Central memory CD8-positive, alpha-beta T cell (primary cell): ENCODE measurements around the gene POLL.

ENCODE experiments used
- ATAC-seq: fragments of 150-1000 bp; cut with Tn5 transposase; replicated peaks from 2 replicates; pipeline ENCODE4 v1.10.0; 2022; ENCODE audit warnings: mild to moderate bottlenecking, moderate FRiP score, moderate number of reproducible peaks; ENCODE audit not compliant: poor library complexity, severe bottlenecking; ENCODE audit errors: extremely low read depth
- DNase-seq, 2 donors: peaks; one replicate each; pipeline ENCODE4 v3.0.0; 2021; ENCODE audit warnings: low spot score in 2 of 2
- H3K27ac Mint-ChIP-seq: one replicate; pipeline ENCODE4 v1.8.0; 2022; ENCODE audit warnings: low read depth, mild to moderate bottlenecking, moderate library complexity, mixed read lengths
- H3K27me3 Mint-ChIP-seq: one replicate; pipeline ENCODE4 v1.8.0; 2022; ENCODE audit warnings: mixed read lengths
- H3K36me3 Mint-ChIP-seq: one replicate; pipeline ENCODE4 v1.8.0; 2022; ENCODE audit warnings: mild to moderate bottlenecking, moderate library complexity, mixed read lengths; ENCODE audit not compliant: insufficient read depth
- H3K4me1 Mint-ChIP-seq: one replicate; pipeline ENCODE4 v1.8.0; 2022; ENCODE audit warnings: mixed read lengths
- H3K4me3 Mint-ChIP-seq: one replicate; pipeline ENCODE4 v1.8.0; 2022; ENCODE audit warnings: mild to moderate bottlenecking, moderate library complexity, mixed read lengths
- H3K9me3 Mint-ChIP-seq: one replicate; pipeline ENCODE4 v1.8.0; 2022; ENCODE audit warnings: mixed read lengths

POLL gene

DNA sequence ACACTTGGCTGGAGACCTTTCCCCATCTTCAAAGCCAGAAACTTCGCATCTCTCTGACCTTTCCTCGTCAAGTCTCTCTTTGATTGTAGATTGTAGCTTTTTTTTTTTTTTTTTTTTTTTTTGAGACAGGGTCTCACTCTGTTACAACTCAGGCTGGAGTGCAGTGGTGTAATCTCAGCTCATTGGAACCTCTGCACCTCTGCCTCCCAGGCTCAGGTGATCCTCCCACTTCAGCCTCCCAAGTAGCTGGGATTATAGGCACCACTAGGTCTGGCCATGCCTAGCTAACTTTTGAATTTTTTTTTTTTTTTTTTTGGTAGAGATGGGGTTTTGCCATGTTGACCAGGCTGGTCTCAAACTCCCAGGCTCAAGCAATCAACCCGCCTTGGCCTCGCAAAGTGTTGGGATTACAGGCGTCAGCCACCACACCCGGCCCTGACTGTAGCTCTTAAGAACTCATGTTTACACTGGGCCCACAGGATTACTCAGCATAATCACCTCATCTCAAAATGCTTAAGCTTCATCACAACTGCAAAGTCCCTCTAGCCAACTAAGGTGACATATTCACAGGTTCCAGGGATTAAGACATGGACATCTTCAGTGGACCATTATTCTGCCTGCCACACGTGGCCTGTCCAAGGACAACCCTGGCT, 11.7 kb downstream of the POLL start:
- DNase-seq, result no peak
- Mint-ChIP-seq H3K27me3 (no peaks in the 10 kb centered on the region), H3K4me3 (no peak overlapping the region), H3K4me1 (no peaks in the 10 kb centered on the region), H3K9me3 (no peaks in the 10 kb centered on the region), H3K27ac (no peak overlapping the region), H3K36me3 (no peaks in the 10 kb centered on the region)
- ATAC-seq, result no peak

DNA sequence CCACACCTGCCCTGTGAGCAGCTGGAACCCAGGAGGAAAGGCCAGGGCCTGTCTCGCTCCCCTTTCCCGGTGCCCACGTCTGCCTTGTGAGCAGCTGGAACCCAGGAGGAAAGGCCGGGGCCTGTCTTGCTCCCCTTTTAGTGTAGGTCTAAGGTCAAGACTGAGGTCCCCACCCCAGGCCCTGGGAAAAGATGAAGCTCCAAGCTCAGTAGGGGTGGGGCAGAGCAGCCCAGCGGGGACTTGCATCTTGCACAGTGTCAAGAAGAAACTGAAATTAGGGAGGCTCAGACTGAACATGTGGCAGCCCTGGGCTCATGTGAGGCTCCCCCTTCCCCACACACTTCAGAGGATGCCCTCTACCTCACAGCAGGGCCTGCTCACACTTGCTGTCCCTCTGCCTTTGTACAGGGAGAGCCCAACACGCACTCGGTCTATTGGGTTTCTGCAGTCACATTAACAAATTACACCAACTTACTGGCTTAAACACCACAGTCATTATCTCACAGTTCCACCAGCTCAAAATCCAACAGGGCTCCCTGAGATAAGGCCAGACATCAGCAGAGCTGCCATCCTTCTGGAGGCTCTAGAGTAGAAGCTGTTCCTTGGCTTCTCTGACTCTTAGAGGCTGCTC, 12.4 kb downstream of the POLL start:
- no peaks in the 10 kb centered on the region for H3K9me3 Mint-ChIP-seq

DNA sequence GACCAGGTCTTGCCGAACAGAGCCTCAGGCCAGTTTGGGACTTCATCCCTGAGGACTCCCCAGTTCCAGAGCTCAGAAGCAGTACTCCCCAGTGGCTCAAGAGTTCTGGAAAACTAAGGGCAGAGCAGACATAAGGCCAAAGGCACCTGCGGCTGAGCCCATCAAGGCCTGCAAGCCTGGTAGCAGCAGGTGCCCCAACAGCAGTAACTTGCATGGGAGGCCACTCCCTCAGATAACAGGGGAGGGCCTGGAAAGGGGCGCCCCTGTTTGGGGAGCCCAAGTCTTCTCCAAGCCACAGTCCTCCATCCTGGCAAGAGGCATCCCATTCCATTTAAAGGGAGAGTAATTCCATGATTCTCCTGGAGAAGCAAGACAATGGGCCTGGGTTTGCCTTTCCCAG, 13.0 kb downstream of the POLL start:
- Mint-ChIP-seq H3K4me3 (no peak overlapping the region), H3K9me3 (no peaks in the 10 kb centered on the region), H3K27me3 (peaks cover under 1% of the 10 kb centered on the region), H3K27ac (no peak overlapping the region), H3K4me1 (peaks cover 5% of the 10 kb centered on the region), H3K36me3 (peaks cover 2% of the 10 kb centered on the region)
- DNase-seq (no peak), ATAC-seq (no peak)

More for the DNA sequence above, 12.4 kb downstream of the POLL start:
- no peak for DNase-seq
- peaks cover 2% of the 10 kb centered on the region for H3K4me1 Mint-ChIP-seq
- no peak overlapping the region for H3K4me3 Mint-ChIP-seq
- ATAC-seq, result no peak
- no peaks in the 10 kb centered on the region for H3K27me3 Mint-ChIP-seq
- no peak overlapping the region for H3K27ac Mint-ChIP-seq
- H3K36me3 Mint-ChIP-seq, result peaks cover 1% of the 10 kb centered on the region

DNA sequence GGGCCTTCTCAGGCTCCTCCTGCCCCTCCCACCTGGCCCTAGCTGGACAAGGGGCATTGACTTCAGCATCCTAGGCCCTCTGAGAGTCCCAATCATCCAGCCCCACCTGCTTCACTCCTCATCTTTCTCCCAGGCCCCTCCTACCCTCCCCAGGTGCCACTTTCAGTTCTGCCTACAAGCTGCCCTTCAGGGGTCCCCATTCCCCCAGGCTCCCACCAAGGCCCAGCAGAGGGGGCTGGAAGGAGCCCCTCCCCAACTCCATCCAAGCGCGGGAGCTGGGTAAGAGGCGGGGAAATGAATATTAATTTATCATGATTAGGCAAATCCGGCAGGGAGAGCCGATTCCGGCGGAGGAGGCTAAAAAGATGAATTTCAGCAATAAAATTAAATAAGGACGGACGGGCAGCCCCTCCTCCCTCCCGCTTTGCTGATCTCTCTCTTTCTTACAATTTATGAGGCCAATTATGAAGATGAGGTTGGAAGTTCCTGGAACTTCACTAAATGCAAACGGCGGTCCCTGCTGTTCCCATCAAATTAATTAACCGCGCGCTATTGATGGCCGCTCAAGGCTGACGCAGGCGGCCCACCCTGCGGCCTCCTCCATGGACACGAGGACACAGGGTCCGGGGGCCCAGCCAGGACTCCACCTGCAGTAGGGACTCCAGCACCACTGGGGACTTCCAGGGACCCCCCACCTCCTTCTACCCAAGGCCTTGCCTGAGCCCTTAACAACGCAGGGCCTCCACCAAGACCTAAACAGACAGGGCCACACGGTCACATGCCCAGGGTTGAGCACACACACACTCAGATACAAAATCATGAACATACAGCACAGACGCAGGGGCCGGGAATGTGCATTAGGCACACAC, 13.9 kb downstream of the POLL start:
- DNase-seq (no peak), ATAC-seq (no peak)
- Mint-ChIP-seq H3K4me3 (no peak overlapping the region), H3K36me3 (peaks cover 3% of the 10 kb centered on the region), H3K27me3 (peaks cover 10% of the 10 kb centered on the region), H3K4me1 (peaks cover 11% of the 10 kb centered on the region), H3K27ac (peak overlapping the region; percentile 64), H3K9me3 (no peaks in the 10 kb centered on the region)

DNA sequence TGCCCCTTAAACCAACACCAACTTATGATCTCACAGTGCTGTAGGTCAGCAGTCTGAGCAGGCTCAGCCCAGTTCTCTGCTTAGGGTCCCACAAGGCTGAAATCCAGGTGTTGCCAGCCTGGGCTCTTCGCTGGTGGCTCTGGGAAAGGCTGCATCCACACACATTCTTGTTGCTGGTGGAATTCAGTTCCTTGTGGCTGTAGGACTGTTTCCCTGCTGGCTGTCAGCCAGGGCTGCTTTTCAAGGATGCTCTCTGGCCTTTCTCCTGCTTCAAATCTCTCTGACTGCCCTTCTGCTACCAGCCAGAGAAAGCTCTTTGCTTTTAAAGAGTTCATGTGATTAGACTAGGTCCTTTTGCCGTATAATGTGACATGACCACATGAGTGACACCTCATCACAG, 15.3 kb downstream of the POLL start:
- no peak for ATAC-seq
- H3K9me3 Mint-ChIP-seq, result no peaks in the 10 kb centered on the region
- DNase-seq, result no peak
- H3K27me3 Mint-ChIP-seq, result peaks cover 24% of the 10 kb centered on the region
- H3K4me1 Mint-ChIP-seq, result peaks cover 11% of the 10 kb centered on the region
- H3K36me3 Mint-ChIP-seq, result peaks cover 3% of the 10 kb centered on the region
- no peak overlapping the region for H3K27ac Mint-ChIP-seq
- no peak overlapping the region for H3K4me3 Mint-ChIP-seq

DNA sequence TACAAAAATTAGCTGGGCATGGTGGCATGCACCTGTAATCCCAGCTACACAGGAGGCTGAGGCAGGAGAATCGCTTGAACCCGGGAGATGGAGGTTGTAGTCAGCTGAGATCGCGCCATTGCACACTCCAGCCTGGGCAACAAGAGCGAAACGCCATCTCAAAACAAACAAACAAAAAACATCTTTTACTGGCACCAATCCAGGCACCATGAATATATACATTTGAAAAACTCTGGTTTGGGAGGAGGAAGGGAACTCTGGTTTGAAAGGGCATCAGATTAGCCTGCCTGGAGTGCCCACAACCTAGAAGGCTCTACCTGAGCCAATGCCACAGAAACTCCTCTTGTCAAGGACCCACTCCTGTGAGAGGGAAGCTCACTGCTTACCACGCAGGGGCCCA, 15.9 kb downstream of the POLL start:
- no peak for ATAC-seq
- H3K27me3 Mint-ChIP-seq, result peaks cover 30% of the 10 kb centered on the region
- H3K4me3 Mint-ChIP-seq, result no peak overlapping the region
- no peaks in the 10 kb centered on the region for H3K9me3 Mint-ChIP-seq
- peaks cover 3% of the 10 kb centered on the region for H3K36me3 Mint-ChIP-seq
- H3K27ac Mint-ChIP-seq, result no peak overlapping the region
- peaks cover 11% of the 10 kb centered on the region for H3K4me1 Mint-ChIP-seq
- no peak for DNase-seq

DNA sequence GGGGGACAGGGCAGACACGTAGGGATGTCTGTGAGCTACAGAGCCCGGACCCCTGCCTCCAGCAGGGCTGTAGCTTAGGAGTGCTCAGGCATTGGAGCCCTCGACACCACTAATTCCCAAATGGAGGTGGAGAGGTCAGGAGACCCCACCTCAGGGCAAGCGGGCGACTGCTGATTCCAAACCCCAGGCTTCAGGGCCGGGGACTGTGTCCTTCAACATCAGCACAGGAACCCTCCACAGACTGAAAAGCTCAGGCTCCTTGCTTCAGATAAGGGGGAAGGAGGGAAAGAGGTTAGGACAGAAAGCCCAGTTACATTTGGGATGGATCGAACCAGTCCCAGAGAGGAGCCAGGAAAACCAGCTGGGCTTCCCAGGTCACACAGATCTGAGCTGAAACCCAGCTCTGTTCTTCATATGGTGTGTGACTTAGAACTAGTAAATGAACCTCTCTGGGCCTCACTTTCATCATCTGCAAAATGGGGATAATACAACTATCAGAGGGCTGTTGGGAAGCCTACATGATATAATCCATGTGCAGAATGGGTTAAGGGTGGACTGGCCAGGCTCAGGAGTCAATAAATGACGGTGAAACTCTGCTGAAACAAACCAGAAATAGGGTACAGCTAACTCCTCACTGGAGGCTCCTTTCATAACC, 16.7 kb downstream of the POLL start:
- ATAC-seq (no peak), DNase-seq (no peak)
- Mint-ChIP-seq H3K36me3 (peaks cover 3% of the 10 kb centered on the region), H3K4me3 (no peak overlapping the region), H3K27ac (no peak overlapping the region), H3K27me3 (peaks cover 38% of the 10 kb centered on the region), H3K4me1 (peaks cover 11% of the 10 kb centered on the region), H3K9me3 (no peaks in the 10 kb centered on the region)

DNA sequence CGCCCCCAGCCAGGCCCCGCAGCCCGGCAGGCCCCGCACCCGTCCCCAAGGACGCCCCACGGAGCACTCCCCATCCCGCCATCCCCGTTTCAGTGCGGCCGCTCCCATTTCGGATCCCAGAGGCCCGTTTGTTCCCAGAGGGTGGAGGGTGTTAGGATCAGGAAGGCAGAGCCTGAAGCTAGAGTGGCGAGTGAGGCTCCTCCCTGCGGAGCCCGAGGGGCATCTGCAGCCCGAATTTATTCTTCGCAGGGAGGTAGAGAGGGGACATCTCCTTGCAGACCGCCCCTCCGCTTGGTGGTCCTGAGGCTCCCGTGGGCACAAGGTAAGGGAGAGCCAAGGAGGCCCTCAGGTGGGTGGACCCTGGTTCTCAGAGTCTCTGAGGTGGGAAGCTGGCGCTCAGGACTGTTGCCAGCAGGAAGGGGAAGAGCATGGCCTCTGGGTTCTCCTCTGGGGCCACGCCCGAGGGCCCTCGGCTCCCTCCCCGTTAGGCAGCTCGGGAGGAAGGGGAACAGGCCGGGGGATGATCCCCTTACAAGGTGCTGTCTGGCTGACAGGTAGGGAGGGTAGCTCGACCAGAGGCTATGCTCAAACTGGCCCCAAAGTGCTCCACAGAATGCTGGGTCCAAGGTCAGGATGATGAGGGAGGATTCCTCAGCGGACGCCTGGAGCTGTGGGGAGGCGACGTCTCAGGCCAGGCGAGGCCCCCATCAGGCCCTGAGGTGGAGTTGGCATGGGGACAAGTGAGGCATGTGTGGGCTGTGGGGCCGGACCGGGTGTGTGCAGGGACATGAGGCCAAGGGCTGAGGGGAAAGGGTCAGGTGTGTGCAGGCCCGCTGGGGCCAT, 17.4 kb downstream of the POLL start:
- H3K27me3 Mint-ChIP-seq, result peaks cover 45% of the 10 kb centered on the region
- H3K36me3 Mint-ChIP-seq, result peaks cover 3% of the 10 kb centered on the region
- H3K9me3 Mint-ChIP-seq, result no peaks in the 10 kb centered on the region
- peak overlapping the region; percentile 71 for H3K4me3 Mint-ChIP-seq
- DNase-seq (no peak), ATAC-seq (no peak)
- H3K27ac Mint-ChIP-seq, result no peak overlapping the region
- peaks cover 11% of the 10 kb centered on the region for H3K4me1 Mint-ChIP-seq

DNA sequence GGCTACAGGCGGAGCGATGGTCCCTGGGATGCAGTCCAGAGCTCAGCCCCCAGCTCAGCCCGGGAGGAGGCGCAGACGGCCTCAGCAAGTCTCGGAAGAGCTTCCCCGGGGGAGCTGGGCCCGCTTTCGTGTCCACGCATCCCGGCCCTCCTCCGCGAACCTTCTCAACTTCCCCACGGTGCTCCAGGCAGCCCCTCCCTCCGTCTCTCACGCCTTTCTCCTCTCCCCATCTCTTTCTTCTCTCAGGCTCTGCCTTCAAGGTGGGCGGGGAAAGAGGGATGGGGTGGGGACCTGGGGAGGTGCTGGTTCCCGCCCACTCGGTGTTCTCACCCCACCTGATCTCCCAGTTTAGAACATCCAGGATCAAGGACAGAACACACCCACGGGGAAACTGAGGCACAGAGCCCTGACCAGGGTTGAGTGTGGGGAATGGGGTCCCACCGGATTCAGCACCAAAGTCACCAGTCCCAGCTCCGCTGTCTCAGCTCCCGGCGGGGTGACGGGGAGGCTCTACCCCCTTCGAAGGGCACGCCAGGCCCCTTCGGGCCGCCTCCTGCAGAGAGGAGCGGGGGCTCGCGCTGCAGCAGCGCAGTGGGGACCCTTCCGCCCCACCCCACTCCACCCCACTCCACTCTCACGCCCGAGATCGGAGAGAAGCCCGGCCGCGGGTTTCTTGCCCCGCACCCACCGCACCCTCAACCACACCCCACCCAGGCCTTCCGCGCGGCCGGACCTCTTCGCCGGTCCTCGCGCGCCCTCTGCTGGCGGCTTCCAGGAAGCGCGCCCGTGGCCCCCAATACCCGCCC, 18.2 kb downstream of the POLL start:
- Mint-ChIP-seq H3K36me3 (peaks cover 4% of the 10 kb centered on the region), H3K4me3 (peak overlapping the region; percentile 71), H3K4me1 (peaks cover 11% of the 10 kb centered on the region), H3K27me3 (peaks cover 53% of the 10 kb centered on the region), H3K27ac (no peak overlapping the region), H3K9me3 (no peaks in the 10 kb centered on the region)
- ATAC-seq, result peak; percentile 75
- peak; percentile 67 to 68 for DNase-seq

DNA sequence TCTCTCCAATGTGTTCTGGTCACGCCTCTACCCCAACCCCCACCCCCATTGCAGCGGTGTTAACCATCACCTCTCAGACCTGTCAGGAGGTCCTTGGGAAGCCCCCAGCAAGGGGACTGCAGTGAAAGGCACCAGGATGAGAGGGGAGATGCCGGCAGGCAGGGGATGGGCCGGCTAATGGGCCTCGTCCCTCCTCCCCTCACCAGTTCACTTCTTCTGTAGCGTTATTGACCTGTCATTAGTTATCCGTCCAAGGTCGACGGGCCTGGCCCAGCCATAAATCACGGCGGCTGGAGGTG, 18.8 kb downstream of the POLL start:
- ATAC-seq, result no peak
- peak overlapping the region; percentile 71 for H3K4me3 Mint-ChIP-seq
- no peaks in the 10 kb centered on the region for H3K9me3 Mint-ChIP-seq
- H3K27ac Mint-ChIP-seq, result no peak overlapping the region
- H3K36me3 Mint-ChIP-seq, result peaks cover 4% of the 10 kb centered on the region
- peaks cover 59% of the 10 kb centered on the region for H3K27me3 Mint-ChIP-seq
- DNase-seq, result no peak
- peaks cover 11% of the 10 kb centered on the region for H3K4me1 Mint-ChIP-seq

DNA sequence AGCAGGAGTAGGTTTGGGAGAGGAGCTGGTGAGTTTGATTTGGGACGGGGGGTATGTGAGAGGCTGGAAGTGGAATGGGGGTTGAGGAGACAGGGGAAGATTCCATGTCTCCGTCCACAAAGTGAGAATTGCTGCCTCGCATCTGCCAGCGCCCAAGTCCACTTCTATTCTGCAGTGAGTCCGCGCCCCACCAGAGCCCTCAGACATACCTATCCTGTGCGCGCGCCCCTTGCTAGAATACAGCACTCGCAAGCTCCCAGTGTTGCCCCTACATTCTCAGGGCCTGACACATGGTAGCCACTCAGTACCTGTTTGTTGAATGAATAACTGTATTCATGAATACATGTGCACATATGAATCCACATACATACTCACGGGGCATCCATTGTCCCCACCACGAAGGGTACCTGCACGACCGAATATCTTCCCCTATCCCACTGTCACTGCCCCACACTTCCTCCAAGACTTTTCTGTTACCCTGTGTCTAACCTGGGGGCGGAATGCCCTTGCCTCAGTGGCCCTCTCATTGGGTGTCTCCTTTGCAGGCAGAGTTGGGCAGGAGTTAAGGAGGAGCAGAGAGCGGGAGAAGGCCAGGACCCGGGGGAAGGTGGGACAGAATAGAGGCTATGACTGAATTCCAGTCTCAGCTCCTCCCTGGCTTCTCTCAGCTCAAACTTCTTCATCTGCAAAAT, 19.9 kb downstream of the POLL start:
- Mint-ChIP-seq H3K36me3 (peaks cover 4% of the 10 kb centered on the region), H3K27ac (no peak overlapping the region), H3K27me3 (peaks cover 68% of the 10 kb centered on the region), H3K4me1 (peaks cover 11% of the 10 kb centered on the region), H3K4me3 (peak overlapping the region; percentile 71), H3K9me3 (no peaks in the 10 kb centered on the region)
- ATAC-seq (no peak), DNase-seq (no peak)
